IPS-18c (cell line): Measurements from ENCODE around the gene GLO1.

Experiments
- H3K4me3 ChIP-seq: 2 replicates; pipeline ENCODE4 v1.7.0; 2013; ENCODE audit warnings: low read depth, mild to moderate bottlenecking, low read length, moderate library complexity; ENCODE audit not compliant: insufficient read depth
- H3K9me3 ChIP-seq: one replicate; pipeline ENCODE4 v1.6.1; 2013; ENCODE audit warnings: mild to moderate bottlenecking, low read length, moderate library complexity; ENCODE audit not compliant: control insufficient read depth, insufficient read depth

The GLO1 gene

DNA sequence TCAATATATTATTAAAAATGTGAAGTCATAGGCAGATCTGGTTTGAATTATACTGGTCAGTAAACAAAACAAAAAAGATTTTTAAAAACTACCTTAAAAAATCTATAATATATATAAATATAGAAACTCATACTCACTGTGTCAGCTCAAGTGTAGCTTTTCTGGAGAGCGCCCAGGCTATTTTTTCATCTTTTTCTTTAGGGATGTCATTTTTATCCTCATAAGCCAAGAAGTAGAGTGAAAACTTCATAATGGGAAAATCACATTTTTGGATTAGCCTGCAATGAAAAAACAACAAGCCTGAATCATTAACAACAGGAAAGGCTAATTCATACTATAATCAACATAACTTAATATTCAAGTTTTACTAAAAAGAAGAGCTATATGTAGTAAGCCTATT lies 18.7 kb downstream of the GLO1 start:
- H3K9me3 ChIP-seq: no peaks in the 10 kb centered on the region

DNA sequence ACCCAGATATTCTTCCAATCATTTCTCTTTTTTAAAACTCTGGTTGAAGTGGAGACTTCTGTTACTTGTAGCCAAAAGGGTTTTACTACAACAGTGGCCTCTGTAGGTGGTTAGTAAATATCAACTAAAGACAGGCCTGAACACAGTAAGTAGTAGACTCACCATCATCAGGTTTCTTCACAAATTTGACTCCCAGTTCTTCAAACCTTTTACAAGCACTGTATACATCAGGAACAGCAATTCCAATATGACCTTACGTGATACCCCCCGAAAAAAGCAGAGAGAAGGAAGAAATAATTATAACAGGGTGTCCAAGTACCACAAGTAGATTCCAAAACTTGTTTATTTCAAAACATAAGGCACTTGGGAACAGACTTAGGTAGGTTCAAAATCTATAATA lies 21.1 kb downstream of the GLO1 start:
- Histone ChIP-seq H3K4me3 (no peak overlapping the region), H3K9me3 (no peaks in the 10 kb centered on the region)

More for the DNA sequence above, 18.7 kb downstream of the GLO1 start:
- H3K4me3 ChIP-seq: no peak overlapping the region

DNA sequence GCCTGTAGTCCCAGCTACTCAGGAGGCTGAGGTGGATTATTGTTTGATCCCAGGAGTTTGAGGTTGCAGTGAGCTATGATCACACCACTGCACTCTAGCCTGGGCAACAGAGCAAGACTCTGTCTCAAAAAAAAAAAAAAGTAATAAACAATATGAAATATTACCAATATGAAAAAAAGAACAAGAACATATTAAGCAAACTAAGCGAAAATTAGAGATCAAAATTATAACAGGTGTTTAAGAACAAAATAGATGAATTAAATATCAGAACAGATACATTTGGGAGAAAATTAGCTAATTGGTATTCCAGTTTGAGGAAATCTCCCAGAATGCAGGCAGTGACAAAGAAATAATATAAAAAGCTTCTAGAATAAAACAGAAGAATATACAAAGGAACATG lies 23.3 kb downstream of the GLO1 start:
- Histone ChIP-seq H3K9me3 (no peaks in the 10 kb centered on the region), H3K4me3 (no peak overlapping the region)

DNA sequence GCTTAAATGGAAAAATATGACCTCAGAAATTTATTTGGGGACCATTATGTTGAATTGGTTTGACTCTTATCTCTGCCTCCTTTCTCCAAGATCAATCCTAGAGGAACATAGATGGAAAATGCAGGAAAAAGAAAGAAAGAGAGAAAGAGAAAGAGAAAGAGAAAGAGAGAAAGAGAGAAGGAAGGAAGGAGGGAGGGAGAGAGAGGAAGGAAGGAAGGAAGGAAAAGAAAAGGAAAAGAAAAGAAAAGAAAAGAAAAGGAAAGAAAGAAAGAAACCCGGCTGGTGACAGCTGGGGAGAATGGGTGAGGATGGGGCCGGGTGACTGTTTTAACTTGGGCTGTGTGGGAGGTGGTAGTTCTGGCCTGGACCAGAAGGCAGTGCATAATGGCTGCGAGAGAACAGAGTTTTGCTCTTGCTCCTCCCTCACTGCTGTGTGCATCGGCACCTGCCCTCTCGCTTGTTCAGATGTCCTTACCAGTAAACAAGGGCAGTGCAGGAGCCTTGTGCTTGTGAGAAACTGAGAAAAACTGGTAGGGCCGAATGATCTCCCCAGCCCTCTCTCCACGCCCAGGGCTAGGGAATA lies 24.7 kb downstream of the GLO1 start:
- H3K4me3 ChIP-seq: no peak overlapping the region
- no peaks in the 10 kb centered on the region for H3K9me3 ChIP-seq

DNA sequence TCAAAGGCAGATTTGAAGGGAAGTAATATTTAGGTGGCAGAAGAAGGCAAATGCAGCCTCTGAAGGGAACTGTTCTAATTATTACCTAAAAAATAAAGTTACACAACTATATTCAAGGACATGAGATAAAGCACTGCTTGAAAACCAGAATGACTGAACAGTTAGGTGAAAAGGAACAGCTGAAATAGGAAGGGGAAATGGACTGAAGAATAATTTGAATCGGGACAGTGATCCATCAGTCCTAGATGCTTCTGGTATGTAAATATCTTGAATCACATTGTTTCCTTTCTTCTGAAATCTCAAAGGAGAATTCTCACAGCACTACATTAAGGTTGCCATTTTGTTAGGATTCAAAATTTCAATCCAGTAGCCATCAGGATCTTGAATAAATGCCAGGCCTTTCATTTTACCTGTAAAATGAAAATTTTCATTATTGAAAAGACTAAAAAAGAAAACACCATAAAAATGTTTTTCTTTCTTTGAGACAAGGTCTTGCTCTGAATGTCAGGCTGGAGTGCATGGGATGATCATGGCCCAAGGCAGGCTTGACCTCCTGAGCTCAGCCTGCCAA lies 25.9 kb downstream of the GLO1 start:
- Histone ChIP-seq H3K4me3 (no peak overlapping the region), H3K9me3 (no peaks in the 10 kb centered on the region)

DNA sequence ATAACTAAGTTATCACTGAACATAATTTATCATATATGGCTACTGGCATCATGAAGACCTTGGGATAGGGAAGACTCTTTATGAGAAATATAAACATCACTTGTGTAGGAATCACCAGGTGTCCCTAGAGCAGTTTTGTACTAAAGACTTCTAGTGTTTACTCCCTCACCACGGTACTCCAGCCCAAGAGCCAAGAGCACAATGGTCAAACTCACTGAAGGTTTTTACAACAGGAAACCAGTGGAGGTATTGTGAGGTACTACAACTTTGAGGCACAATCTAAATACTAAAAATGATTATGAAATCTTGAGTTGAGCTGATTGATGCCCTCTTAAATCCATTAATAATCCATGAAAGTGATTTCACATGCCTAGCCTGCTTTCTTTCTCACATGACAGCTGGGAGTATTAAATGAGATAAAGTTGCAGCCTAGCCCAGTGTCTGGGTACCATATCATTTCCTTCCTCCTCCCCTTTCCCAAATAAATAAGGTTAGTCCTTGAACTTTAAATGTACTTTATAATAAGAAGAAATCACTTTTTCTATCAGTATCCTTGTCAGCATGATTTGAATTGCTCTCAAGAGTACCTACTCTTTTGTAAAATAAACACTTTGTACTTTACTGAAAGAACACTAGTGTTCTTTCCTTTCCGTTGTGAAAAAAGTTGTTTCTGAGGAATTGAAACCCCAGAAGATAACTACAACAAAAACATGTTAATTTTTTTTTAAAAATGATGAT lies 26.5 kb downstream of the GLO1 start:
- Histone ChIP-seq H3K9me3 (no peaks in the 10 kb centered on the region), H3K4me3 (no peak overlapping the region)

GRCh38 chr6:38673397-38674165 lies 29.4 kb downstream of the GLO1 start:
- Histone ChIP-seq H3K9me3 (no peaks in the 10 kb centered on the region), H3K4me3 (no peak overlapping the region)

- H3K4me3 ChIP-seq: no peak overlapping the region
- H3K9me3 ChIP-seq: no peaks in the 10 kb centered on the region
These were observed 31.0 kb downstream of the GLO1 start for GRCh38 chr6:38671885-38672467.

GRCh38 chr6:38658418-38659167 lies 44.4 kb downstream of the GLO1 start:
- no peaks in the 10 kb centered on the region for H3K9me3 ChIP-seq
- no peak overlapping the region for H3K4me3 ChIP-seq

DNA sequence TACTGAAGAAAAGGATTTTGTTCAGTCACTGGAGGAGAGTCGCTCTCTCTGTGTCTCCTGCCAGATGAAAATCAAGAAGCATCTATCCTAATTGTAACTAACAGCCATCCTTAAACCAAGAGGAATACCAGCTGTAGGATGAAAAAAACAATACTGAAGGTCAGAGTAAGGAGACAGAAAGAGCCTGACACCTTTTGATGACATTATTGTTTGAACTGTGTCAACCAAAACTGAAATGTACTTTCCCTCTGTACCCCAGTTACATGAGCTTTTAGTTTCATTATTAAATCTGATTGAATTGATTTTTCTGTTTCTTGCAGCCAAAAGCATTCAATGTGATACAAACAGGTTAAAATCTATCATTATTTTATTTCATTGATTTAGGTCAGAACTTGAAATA lies 46.0 kb downstream of the GLO1 start:
- Histone ChIP-seq H3K9me3 (no peaks in the 10 kb centered on the region), H3K4me3 (no peak overlapping the region)

DNA sequence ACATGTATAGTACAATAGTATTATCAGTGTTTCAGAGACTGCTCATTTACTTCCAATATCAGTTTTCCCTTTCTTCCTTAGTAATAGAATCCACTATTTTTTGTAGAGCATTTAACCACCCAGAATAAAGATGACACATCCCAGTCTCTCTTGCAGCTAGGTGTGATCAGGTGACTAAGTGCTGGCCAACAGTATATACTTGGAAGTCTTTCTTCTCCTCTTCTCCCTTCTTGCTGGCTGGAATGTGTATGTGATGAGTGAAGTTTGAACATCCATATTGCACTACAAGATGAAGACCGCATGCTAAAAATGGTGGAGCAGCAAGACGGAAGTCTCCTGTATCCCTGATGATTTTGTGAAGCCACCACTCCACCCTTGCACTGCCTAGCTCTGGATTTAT lies 48.7 kb downstream of the GLO1 start:
- Histone ChIP-seq H3K4me3 (no peak overlapping the region), H3K9me3 (no peaks in the 10 kb centered on the region)

GRCh38 chr6:38651121-38651784 lies 51.7 kb downstream of the GLO1 start:
- no peak overlapping the region for H3K4me3 ChIP-seq
- no peaks in the 10 kb centered on the region for H3K9me3 ChIP-seq

GRCh38 chr6:38650207-38650752 lies 52.7 kb downstream of the GLO1 start:
- H3K4me3 ChIP-seq: no peak overlapping the region
- no peaks in the 10 kb centered on the region for H3K9me3 ChIP-seq

DNA sequence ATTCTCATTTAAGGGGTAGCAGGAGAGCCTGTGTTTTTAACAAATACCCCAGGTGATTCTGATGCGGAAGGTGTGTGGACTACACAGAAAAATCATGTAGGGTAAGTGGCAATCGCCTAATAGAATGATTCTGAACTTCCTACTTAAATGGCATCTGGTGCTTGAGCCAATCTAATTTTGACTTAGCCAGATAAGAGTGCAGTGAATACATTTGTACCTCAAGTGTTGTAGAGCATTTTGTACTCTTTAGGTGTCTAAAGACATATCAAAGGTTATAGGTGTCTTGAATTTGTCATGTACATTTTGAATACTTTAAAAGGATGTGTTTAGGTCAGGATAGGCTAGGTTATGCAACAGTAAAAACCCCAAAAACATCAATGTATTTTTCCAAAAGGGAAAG lies 53.2 kb downstream of the GLO1 start:
- no peaks in the 10 kb centered on the region for H3K9me3 ChIP-seq
- no peak overlapping the region for H3K4me3 ChIP-seq

- no peak overlapping the region for H3K4me3 ChIP-seq
- no peaks in the 10 kb centered on the region for H3K9me3 ChIP-seq
These were observed 54.3 kb downstream of the GLO1 start for GRCh38 chr6:38648629-38649028.

- no peaks in the 10 kb centered on the region for H3K9me3 ChIP-seq
These were observed 56.6 kb downstream of the GLO1 start for GRCh38 chr6:38646166-38646878.

More at GRCh38 chr6:38646166-38646878, 56.6 kb downstream of the GLO1 start:
- H3K4me3 ChIP-seq: no peak overlapping the region
